ENCODE measurements around the gene MYADML2.

DNA sequence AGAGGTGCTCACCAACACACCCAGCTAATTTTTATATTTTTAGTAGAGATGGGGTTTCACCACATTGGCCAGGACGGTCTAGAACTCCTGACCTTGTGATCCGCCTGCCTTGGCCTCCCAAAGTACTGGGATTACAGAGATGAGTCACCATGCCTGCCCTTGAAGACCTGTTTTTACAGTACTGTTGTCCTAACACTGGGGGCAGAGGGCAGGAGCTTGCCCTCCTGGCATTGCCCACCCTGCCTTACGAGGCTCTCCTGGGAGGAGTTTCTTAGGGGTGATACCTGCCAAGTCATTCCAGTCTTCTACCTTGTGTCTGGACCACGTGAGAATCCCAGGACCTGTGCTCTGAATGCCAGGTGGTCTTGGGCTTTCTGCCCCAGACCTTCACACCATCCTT, 33.1 kb upstream of the MYADML2 start:
- TF ChIP-seq, protein P1, sequence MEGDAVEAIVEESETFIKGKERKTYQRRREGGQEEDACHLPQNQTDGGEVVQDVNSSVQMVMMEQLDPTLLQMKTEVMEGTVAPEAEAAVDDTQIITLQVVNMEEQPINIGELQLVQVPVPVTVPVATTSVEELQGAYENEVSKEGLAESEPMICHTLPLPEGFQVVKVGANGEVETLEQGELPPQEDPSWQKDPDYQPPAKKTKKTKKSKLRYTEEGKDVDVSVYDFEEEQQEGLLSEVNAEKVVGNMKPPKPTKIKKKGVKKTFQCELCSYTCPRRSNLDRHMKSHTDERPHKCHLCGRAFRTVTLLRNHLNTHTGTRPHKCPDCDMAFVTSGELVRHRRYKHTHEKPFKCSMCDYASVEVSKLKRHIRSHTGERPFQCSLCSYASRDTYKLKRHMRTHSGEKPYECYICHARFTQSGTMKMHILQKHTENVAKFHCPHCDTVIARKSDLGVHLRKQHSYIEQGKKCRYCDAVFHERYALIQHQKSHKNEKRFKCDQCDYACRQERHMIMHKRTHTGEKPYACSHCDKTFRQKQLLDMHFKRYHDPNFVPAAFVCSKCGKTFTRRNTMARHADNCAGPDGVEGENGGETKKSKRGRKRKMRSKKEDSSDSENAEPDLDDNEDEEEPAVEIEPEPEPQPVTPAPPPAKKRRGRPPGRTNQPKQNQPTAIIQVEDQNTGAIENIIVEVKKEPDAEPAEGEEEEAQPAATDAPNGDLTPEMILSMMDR (IDR thresholded peaks at IDR 0.05), result no peak
- no peak for TF ChIP-seq POLR2A (IDR thresholded peaks at IDR 0.05)

Data from Peyer's patch (tissue), 4 donors.